Smooth muscle cell (in vitro differentiated cells): ENCODE data around the gene MOB3A. TPM values are rescaled to one million over a fixed set of nuclear protein-coding genes. Genes with fewer than 3 reads are reported as not detected.

Experiments
- DNase-seq: peaks from one replicate; lab custom pipeline; 2025; ENCODE audit not compliant: unreplicated experiment; lab: John Stamatoyannopoulos, UW
- H2AFZ ChIP-seq: fragments of 200-600 bp; sonication (generic); 2 replicates; pipeline ENCODE4 v1.6.0; 2016; ENCODE audit warnings: antibody characterized with exemption, low read depth, mild to moderate bottlenecking
- H3F3A ChIP-seq: fragments of 200-600 bp; sonication (generic); 2 replicates; pipeline ENCODE4 v1.6.0; 2017; ENCODE audit warnings: antibody characterized with exemption, low read depth
- H3K27ac ChIP-seq: fragments of 200-600 bp; sonication (generic); 2 replicates; pipeline ENCODE4 v1.5.1; 2016; ENCODE audit warnings: low read depth, mild to moderate bottlenecking
- H3K27me3 ChIP-seq: fragments of 200-600 bp; sonication (generic); 2 replicates; pipeline ENCODE4 v1.6.1; 2016; ENCODE audit warnings: low read depth, mild to moderate bottlenecking
- H3K36me3 ChIP-seq: fragments of 200-600 bp; sonication (generic); 2 replicates; pipeline ENCODE4 v1.5.1; 2016; ENCODE audit warnings: low read depth
- H3K4me1 ChIP-seq: fragments of 200-600 bp; sonication (generic); 2 replicates; pipeline ENCODE4 v1.5.1; 2016; ENCODE audit warnings: low read depth
- H3K4me2 ChIP-seq: fragments of 200-600 bp; sonication (generic); 2 replicates; pipeline ENCODE4 v1.6.0; 2016; ENCODE audit warnings: mild to moderate bottlenecking
- H3K4me3 ChIP-seq: fragments of 200-600 bp; sonication (generic); 2 replicates; pipeline ENCODE4 v1.5.1; 2016; ENCODE audit warnings: mild to moderate bottlenecking
- H3K79me2 ChIP-seq: fragments of 200-600 bp; sonication (generic); 2 replicates; pipeline ENCODE4 v1.6.0; 2016; ENCODE audit warnings: low read depth, mild to moderate bottlenecking
- H3K9ac ChIP-seq: fragments of 200-600 bp; sonication (generic); 2 replicates; pipeline ENCODE4 v1.6.0; 2016; ENCODE audit warnings: low read depth
- H3K9me3 ChIP-seq: fragments of 200-600 bp; sonication (generic); replicated peaks from 2 replicates; pipeline ENCODE4 v1.5.1; 2016; ENCODE audit warnings: low read depth
- H4K20me1 ChIP-seq: fragments of 200-600 bp; sonication (generic); 2 replicates; pipeline ENCODE4 v1.6.0; 2016; ENCODE audit warnings: low read depth
- CTCF ChIP-seq: fragments of 200-600 bp; sonication (generic); IDR thresholded peaks from 2 replicates; pipeline ENCODE4 v1.5.1; 2017; ENCODE audit warnings: borderline replicate concordance, mild to moderate bottlenecking, antibody characterized with exemption; ENCODE audit not compliant: insufficient read depth, poor library complexity, severe bottlenecking
- WGBS: methylation state at CpG from one replicate; pipeline ENCODE4 v1.1.7; 2016; ENCODE audit warnings: low lambda C conversion rate; 5-methylcytosine and 5-hydroxymethylcytosine counted together
- polyA plus RNA-seq: library from polyadenylated mRNA; unstranded; fragments of >200 nt; fragmentation: Nextera tagmentation; extraction: Ambion mirVana; gene quantifications from 2 replicates; pipeline ENCODE4 v1.2.1, GENCODE V29; 2016
- total RNA-seq: library from RNA; depleted of rRNA; stranded (reverse); fragments of >200 nt; gene quantifications from 2 replicates; pipeline ENCODE4 v1.2.3, GENCODE V29; 2014

Gene MOB3A
- total and polyA plus RNA-seq, 2 experiments from 2014 or later, result 11.2 to 23.8 TPM

GRCh38 chr19:2083174-2083854, 12.8 kb downstream of the MOB3A start:
- Histone ChIP-seq H3K79me2 (peaks cover 26% of the 10 kb centered on the region), H3F3A (no peaks in the 10 kb centered on the region), H3K9ac (no peak overlapping the region), H3K27me3 (no peaks in the 10 kb centered on the region), H3K27ac (no peak overlapping the region), H3K4me1 (no peaks in the 10 kb centered on the region), H4K20me1 (peaks cover 60% of the 10 kb centered on the region), H3K4me3 (no peak overlapping the region), H3K36me3 (no peaks in the 10 kb centered on the region), H3K9me3 (no peaks in the 10 kb centered on the region), H2AFZ (no peak overlapping the region), H3K4me2 (no peak overlapping the region)
- no peak for TF ChIP-seq CTCF
- no peak for DNase-seq
- WGBS, result 96% methylated on average over 20 of the region's 20 CpGs

GRCh38 chr19:2081873-2082810, 14.0 kb downstream of the MOB3A start:
- no peaks in the 10 kb centered on the region for H3K27me3 ChIP-seq
- H2AFZ ChIP-seq, result no peak overlapping the region
- H3K79me2 ChIP-seq, result peaks cover 20% of the 10 kb centered on the region
- H3K4me2 ChIP-seq, result no peak overlapping the region
- no peaks in the 10 kb centered on the region for H3F3A ChIP-seq
- H3K9me3 ChIP-seq, result no peaks in the 10 kb centered on the region
- DNase-seq, result no peak
- no peak overlapping the region for H3K9ac ChIP-seq
- no peaks in the 10 kb centered on the region for H3K36me3 ChIP-seq
- H3K4me1 ChIP-seq, result no peaks in the 10 kb centered on the region
- TF ChIP-seq CTCF, result no peak
- WGBS, result 95% methylated on average over 30 of the region's 30 CpGs
- H3K27ac ChIP-seq, result no peak overlapping the region
- no peak overlapping the region for H3K4me3 ChIP-seq
- peaks cover 52% of the 10 kb centered on the region for H4K20me1 ChIP-seq

GRCh38 chr19:2080336-2080988, 15.7 kb downstream of the MOB3A start:
- no peaks in the 10 kb centered on the region for H3K36me3 ChIP-seq
- no peaks in the 10 kb centered on the region for H3K27me3 ChIP-seq
- H3K9ac ChIP-seq, result no peak overlapping the region

More at GRCh38 chr19:2080336-2080988, 15.7 kb downstream of the MOB3A start:
- Histone ChIP-seq H3F3A (no peaks in the 10 kb centered on the region), H3K4me2 (no peak overlapping the region), H3K79me2 (peaks cover 7% of the 10 kb centered on the region), H3K9me3 (no peaks in the 10 kb centered on the region), H3K4me3 (no peak overlapping the region), H2AFZ (no peak overlapping the region), H3K27ac (no peak overlapping the region), H3K4me1 (no peaks in the 10 kb centered on the region), H4K20me1 (peaks cover 38% of the 10 kb centered on the region)
- WGBS, result 92% methylated on average over 23 of the region's 23 CpGs
- TF ChIP-seq CTCF, result no peak
- DNase-seq, result no peak
